Subcutaneous adipose tissue (tissue), 4 donors: ENCODE data around the gene TRIM37. TPM values are rescaled to one million over a fixed set of nuclear protein-coding genes. Genes with fewer than 3 reads are reported as not detected.

Experiments
- total RNA-seq, 4 donors: library from RNA; depleted of rRNA; stranded (reverse); fragments of >200 nt; gene quantifications; one replicate each; pipeline ENCODE4 v1.1.0, GENCODE V29; 2016
- TF ChIP-seq, protein P1 (sequence below): fragments of 450-650 bp; IDR thresholded peaks from one replicate; pipeline ENCODE4 v1.5.1; 2016; ENCODE audit warnings: low read depth, mild to moderate bottlenecking, control low read depth, antibody characterized with exemption, moderate library complexity

Gene TRIM37
- total RNA-seq, 4 donors from 2014 or later: 16.3 to 27.6 (median 17.6) TPM

DNA sequence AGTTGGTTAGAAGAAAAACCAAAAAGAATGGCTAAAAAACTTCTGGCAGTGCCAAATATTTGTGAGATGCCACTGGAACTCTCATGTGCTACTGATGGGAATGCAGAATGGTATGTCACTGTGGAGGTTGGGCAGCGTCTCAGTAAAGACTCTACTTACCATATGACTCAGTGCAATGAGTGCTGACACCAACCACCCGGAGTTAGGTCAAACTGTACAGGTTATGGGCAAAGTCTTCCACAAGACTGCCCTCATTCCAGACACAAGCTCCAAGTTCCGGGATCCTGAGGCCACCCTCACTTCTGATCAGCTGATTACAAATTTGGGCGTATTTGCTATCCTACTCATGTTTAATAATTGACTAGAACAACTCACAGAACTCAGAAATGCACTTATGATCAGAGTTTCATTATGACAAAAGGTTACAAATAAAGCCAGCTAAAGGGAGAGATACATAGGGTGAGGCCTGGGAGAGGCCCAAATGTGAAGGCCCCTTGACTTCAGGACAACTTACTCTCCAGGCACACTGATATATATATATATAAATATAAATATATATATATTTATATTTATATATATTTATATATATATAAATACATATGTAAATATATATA lies 114.9 kb downstream of the TRIM37 start:
- TF ChIP-seq, protein P1, sequence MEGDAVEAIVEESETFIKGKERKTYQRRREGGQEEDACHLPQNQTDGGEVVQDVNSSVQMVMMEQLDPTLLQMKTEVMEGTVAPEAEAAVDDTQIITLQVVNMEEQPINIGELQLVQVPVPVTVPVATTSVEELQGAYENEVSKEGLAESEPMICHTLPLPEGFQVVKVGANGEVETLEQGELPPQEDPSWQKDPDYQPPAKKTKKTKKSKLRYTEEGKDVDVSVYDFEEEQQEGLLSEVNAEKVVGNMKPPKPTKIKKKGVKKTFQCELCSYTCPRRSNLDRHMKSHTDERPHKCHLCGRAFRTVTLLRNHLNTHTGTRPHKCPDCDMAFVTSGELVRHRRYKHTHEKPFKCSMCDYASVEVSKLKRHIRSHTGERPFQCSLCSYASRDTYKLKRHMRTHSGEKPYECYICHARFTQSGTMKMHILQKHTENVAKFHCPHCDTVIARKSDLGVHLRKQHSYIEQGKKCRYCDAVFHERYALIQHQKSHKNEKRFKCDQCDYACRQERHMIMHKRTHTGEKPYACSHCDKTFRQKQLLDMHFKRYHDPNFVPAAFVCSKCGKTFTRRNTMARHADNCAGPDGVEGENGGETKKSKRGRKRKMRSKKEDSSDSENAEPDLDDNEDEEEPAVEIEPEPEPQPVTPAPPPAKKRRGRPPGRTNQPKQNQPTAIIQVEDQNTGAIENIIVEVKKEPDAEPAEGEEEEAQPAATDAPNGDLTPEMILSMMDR: no peak

DNA sequence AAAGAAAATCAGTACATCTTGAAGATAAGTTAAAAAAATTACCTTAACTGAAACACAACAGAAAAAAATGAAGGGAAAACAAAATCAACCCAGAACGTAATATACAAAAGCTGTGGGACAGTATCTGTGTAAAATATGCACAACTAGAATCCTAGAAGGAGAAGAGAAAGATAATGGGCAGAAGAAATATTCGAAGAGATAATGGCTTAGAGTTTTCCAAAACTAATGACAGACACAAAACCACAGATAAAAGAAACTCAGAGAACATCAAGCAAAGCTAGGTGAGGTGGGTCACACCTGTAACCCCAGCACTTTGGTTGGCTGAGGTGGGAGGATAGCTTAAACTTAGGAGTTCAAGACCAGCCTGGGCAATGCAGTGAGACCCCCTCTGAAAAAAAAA lies 117.1 kb downstream of the TRIM37 start:
- TF ChIP-seq, protein P1: no peak

DNA sequence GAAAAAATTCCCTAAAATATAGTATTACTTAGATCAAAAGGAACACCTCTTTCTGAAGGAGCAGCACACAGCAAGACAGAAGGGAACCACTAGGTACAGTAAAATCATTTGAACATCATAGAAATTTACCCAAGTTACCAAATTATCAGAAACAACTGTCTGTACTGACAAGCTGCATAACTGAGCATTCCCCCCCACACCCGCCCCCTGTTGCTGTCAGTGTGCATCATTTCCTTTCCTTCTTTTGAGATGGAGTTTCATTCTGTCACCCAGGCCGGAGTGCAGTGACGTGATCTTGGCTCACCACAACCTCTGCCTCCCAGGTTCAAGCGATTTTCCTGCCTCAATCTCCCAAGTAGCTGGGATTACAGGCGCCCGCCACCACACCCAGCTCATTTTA lies 120.7 kb downstream of the TRIM37 start:
- TF ChIP-seq, protein P1: no peak

DNA sequence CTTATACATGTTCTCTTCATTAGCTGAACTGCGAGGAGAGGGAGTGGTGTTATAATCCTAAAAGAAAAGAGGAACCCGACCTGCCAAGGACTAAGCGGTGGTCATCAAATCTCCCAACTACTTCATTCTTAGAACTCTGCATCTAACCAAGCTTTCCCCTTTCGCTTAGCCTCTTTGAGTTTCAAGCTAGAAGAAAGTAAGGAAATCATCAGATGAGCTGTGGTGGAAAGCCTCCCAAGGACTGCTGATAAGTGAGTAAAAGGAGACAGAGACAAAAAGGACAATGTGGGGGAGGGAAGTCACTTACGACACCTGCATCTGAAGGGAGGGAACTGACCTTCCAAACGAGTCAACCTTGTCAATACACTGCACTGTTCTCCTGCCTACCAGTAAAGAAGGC lies 121.3 kb downstream of the TRIM37 start:
- TF ChIP-seq, protein P1: no peak

DNA sequence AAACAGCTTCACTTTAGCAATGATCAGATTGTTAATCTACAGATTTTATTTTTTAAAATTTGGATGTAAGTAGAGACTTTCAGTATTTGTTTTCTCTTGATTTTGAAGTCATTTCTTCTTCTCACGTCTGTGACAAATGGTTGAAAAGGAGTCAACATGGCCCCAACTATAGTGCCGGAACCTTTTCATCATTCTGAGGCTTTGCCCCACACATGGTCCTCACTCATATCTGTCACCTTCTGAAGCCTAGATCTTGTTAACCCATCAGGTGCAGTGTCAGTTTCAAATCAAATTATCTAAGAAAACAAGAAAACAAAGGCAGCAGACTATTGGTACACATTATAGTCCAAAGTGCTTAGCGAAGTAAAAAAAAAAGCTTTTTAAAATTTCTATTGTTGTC lies 124.1 kb downstream of the TRIM37 start:
- TF ChIP-seq, protein P1: no peak

DNA sequence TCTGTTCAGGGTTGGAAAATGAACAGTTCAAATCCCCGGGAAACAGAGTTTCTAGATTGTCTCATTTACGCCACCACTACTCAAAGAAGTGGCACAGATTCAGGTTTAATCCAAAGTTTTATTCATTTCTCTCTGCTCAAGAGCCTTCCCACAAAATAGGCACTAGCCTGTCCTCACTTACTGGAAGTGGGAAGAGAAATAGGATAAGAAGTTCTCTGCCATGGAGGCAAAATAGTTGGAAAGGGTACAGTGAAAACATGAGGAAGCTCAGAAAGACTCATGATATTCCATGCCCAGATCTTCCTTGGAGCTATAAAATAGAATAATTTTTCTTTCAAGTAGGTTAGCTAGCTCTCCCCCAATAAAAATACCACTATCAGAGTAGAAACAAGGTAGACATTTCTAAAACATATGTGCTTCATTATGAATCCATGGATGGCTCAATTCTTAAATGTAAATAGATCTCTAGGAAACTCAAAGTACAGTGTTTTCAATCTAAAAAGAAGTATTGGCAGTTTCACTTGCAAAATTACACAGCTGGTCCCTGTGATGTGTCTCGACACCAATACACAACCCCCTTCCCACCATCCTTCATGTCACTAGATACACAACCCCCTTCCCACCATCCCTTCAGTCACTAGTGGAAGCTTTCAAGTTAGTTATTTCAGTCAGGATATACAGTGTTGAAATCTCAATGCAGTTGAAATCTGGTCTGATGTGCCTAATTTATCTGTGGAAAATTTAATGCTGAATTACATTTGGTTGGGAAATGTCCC lies 125.8 kb downstream of the TRIM37 start:
- TF ChIP-seq, protein P1: no peak

DNA sequence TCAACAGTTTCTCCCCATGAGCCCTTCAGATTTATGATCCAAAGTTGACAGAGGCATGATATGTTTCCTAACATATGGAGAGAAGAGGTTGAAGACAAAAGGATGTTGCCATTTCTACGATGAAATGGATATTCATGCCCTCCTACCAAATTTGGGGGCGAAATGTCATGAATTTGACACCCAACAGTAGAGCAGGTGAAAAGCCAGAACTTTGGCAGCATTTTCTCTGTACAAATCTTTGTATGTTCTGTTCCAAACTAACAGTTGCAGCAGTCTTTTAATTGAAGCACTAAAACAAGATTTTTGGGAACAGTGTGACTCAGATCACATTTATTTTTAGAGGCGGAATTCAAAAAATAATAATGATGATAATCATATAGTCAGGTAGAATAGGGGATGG lies 130.1 kb downstream of the TRIM37 start:
- TF ChIP-seq, protein P1: no peak
